Measurements from ENCODE around the gene TMEM151A.
"Not testable (repeated sequence)": the region's sequence is repeated elsewhere in the genome, so short reads cannot be mapped to it uniquely, and the experiment has no call there.

The TMEM151A gene

GRCh38 chr11:66294626-66295620, 3.2 kb downstream of the TMEM151A start:
- Histone ChIP-seq H3K36me3 (ENCODE audit: control insufficient read depth, insufficient read depth, low read length) (no peaks in the 10 kb centered on the region), H3K9ac (ENCODE audit: low read depth, low read length) (no peak overlapping the region), H3K27me3 (ENCODE audit: control insufficient read depth, insufficient read depth, low read length) (peaks cover 24% of the 10 kb centered on the region), H3K4me1 (ENCODE audit: control insufficient read depth, insufficient read depth, low read length) (no peaks in the 10 kb centered on the region), H3K9me3 (ENCODE audit: control insufficient read depth, insufficient read depth, low read length) (no peaks in the 10 kb centered on the region), H3K4me3 (ENCODE audit: low read depth, low read length) (no peak overlapping the region)

- peaks cover 7% of the 10 kb centered on the region for H3K27me3 ChIP-seq (ENCODE audit: control insufficient read depth, insufficient read depth, low read length)
Observed at GRCh38 chr11:66297610-66298009, 5.9 kb downstream of the TMEM151A start.

GRCh38 chr11:66299186-66299585, 7.5 kb downstream of the TMEM151A start:
- Histone ChIP-seq H3K4me3 (ENCODE audit: low read depth, low read length) (no peak overlapping the region), H3K36me3 (ENCODE audit: control insufficient read depth, insufficient read depth, low read length) (no peaks in the 10 kb centered on the region), H3K27me3 (ENCODE audit: control insufficient read depth, insufficient read depth, low read length) (no peaks in the 10 kb centered on the region), H3K9me3 (ENCODE audit: control insufficient read depth, insufficient read depth, low read length) (no peaks in the 10 kb centered on the region), H3K4me1 (ENCODE audit: control insufficient read depth, insufficient read depth, low read length) (no peaks in the 10 kb centered on the region), H3K9ac (ENCODE audit: low read depth, low read length) (no peak overlapping the region)

More at GRCh38 chr11:66297610-66298009, 5.9 kb downstream of the TMEM151A start:
- Histone ChIP-seq H3K9me3 (ENCODE audit: control insufficient read depth, insufficient read depth, low read length) (no peaks in the 10 kb centered on the region), H3K4me1 (ENCODE audit: control insufficient read depth, insufficient read depth, low read length) (no peaks in the 10 kb centered on the region), H3K9ac (ENCODE audit: low read depth, low read length) (no peak overlapping the region), H3K36me3 (ENCODE audit: control insufficient read depth, insufficient read depth, low read length) (no peaks in the 10 kb centered on the region), H3K4me3 (ENCODE audit: low read depth, low read length) (no peak overlapping the region)

DNA sequence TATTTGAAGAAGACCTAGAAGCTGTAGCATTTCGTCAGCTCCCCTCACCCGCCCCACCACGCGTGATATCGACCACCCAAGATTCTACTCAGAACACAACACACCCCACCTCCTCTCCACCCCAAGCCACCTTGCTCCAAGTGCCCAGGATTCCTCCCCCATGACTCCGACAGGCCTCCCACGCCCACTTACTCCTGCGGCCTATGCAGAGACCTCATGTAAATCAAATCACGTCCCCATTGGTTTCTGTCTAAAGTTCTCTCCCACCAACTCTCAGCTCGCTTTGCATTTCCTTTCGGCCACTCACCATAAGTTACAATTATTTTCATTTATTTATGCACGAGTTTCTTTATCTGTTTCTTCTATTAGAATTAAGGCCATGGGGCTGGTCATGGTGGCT, 11.0 kb downstream of the TMEM151A start:
- no peak overlapping the region for H3K4me3 ChIP-seq (ENCODE audit: low read depth, low read length)
- H3K4me1 ChIP-seq (ENCODE audit: control insufficient read depth, insufficient read depth, low read length): no peaks in the 10 kb centered on the region
- no peak overlapping the region for H3K9ac ChIP-seq (ENCODE audit: low read depth, low read length)

DNA sequence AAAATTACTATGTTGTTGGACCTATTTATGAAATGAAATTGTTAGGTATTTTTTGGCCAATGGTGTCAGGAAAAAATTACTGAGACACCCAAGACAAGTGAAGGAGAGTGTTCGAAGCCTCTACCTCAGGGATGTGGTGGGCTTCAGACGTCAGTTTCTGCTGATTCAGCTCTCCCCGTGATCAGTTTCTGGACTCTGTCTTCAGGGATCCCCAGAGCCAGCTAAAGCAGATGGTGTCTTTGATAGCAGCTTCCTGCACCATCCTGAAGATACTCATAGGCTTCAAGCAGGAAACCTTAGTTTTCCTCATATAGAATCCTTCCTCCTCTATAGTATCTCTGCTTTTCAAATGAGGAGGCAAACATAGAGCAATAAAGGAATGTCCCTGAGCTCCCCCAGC, 17.8 kb downstream of the TMEM151A start:
- no peak overlapping the region for H3K4me3 ChIP-seq (ENCODE audit: low read depth, low read length)

More for the DNA sequence above, 11.0 kb downstream of the TMEM151A start:
- H3K9me3 ChIP-seq (ENCODE audit: control insufficient read depth, insufficient read depth, low read length): no peaks in the 10 kb centered on the region
- no peaks in the 10 kb centered on the region for H3K27me3 ChIP-seq (ENCODE audit: control insufficient read depth, insufficient read depth, low read length)
- no peaks in the 10 kb centered on the region for H3K36me3 ChIP-seq (ENCODE audit: control insufficient read depth, insufficient read depth, low read length)

GRCh38 chr11:66310324-66310723, 18.6 kb downstream of the TMEM151A start:
- no peak overlapping the region for H3K4me3 ChIP-seq (ENCODE audit: low read depth, low read length)
- peaks cover 2% of the 10 kb centered on the region for H3K27me3 ChIP-seq (ENCODE audit: control insufficient read depth, insufficient read depth, low read length)
- no peaks in the 10 kb centered on the region for H3K36me3 ChIP-seq (ENCODE audit: control insufficient read depth, insufficient read depth, low read length)
- H3K9me3 ChIP-seq (ENCODE audit: control insufficient read depth, insufficient read depth, low read length): no peaks in the 10 kb centered on the region
- no peak overlapping the region for H3K9ac ChIP-seq (ENCODE audit: low read depth, low read length)
- peaks cover 9% of the 10 kb centered on the region for H3K4me1 ChIP-seq (ENCODE audit: control insufficient read depth, insufficient read depth, low read length)

More for the DNA sequence above, 17.8 kb downstream of the TMEM151A start:
- no peaks in the 10 kb centered on the region for H3K36me3 ChIP-seq (ENCODE audit: control insufficient read depth, insufficient read depth, low read length)
- no peaks in the 10 kb centered on the region for H3K9me3 ChIP-seq (ENCODE audit: control insufficient read depth, insufficient read depth, low read length)
- no peak overlapping the region for H3K9ac ChIP-seq (ENCODE audit: low read depth, low read length)
- H3K27me3 ChIP-seq (ENCODE audit: control insufficient read depth, insufficient read depth, low read length): peaks cover 2% of the 10 kb centered on the region
- H3K4me1 ChIP-seq (ENCODE audit: control insufficient read depth, insufficient read depth, low read length): peaks cover 9% of the 10 kb centered on the region

- not testable (repeated sequence) for H3K27me3 ChIP-seq (ENCODE audit: control insufficient read depth, insufficient read depth, low read length); H3K36me3 ChIP-seq (ENCODE audit: control insufficient read depth, insufficient read depth, low read length); H3K4me1 ChIP-seq (ENCODE audit: control insufficient read depth, insufficient read depth, low read length); H3K9ac ChIP-seq (ENCODE audit: low read depth, low read length); H3K9me3 ChIP-seq (ENCODE audit: control insufficient read depth, insufficient read depth, low read length)
- peak overlapping the region; percentile 84 for H3K4me3 ChIP-seq (ENCODE audit: low read depth, low read length)
Observed at GRCh38 chr11:66310803-66311440, 19.2 kb downstream of the TMEM151A start.

GRCh38 chr11:66311470-66311964, 19.8 kb downstream of the TMEM151A start:
- Histone ChIP-seq H3K4me3 (ENCODE audit: low read depth, low read length) (peak overlapping the region; percentile 84), H3K9ac (ENCODE audit: low read depth, low read length) (peak overlapping the region; percentile 26), H3K4me1 (ENCODE audit: control insufficient read depth, insufficient read depth, low read length) (peaks cover 9% of the 10 kb centered on the region)

DNA sequence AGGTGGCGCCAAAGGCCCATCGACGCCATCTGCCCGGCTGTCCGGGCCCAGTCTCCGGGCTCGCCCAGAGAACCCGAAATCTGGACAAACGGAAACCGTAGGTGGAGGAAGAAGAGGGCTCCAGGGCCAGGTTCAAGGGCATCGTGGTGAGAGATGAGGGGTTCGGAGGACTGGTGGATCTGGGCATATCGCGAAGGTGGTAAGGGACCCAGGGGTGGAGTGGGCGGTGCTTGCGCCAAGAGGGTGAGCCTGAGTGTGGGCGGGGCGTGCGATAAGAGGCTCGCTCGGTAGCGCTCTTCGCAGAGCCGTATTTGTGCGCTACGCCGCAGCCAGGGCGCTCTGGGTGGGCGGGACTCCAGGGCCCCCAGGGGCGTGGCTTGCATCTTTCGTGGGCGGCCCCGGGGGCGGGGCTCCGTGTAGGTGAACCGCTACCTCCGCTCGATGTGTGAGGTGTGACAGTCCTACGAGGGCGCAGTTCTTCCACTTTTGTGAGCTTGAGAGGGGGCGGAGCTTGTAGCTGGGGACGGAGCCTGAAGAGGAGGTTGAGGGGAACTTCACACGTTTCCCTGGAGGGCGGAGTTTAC, 20.4 kb downstream of the TMEM151A start:
- peak overlapping the region; percentile 26 for H3K9ac ChIP-seq (ENCODE audit: low read depth, low read length)

More at GRCh38 chr11:66311470-66311964, 19.8 kb downstream of the TMEM151A start:
- Histone ChIP-seq H3K9me3 (ENCODE audit: control insufficient read depth, insufficient read depth, low read length) (no peaks in the 10 kb centered on the region), H3K27me3 (ENCODE audit: control insufficient read depth, insufficient read depth, low read length) (peaks cover 4% of the 10 kb centered on the region), H3K36me3 (ENCODE audit: control insufficient read depth, insufficient read depth, low read length) (no peaks in the 10 kb centered on the region)

DNA sequence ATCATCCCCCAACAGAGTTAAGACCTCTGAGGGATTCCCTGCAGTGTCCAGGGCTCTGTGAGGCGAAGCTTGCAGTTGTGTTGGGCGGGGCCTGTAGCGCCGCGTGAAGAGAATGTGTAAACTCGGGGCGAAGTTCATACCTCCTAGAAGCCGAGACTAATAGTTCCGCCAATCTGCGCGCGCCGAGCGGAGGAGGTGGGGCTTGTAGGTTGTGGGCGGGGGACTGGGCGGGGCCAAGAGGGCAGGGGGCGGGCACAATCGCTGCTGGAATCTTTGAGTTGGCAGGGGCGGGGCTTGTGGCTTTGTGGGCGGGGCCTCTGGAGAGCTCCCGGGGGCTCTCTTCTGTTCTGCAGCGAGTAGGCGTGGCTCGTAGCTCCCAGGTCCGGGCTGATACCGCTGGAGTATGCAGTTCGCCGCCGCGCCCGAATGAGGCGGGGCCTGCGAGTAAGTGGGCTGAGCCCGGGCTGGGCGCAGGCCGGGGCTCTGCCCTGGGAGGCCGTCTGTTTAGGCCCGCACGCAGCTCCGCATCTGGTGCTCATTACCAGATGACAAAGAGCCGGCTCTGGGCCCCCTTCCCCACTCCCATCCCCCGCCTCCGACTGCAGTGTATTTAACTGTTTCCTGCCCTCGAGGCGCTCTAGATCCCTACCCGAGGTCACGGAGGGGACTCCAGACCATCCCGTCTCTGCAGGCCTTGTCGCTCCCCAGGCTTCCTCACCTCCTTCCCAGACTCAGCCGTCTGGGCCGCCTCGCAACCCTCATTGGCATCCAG, 21.0 kb downstream of the TMEM151A start:
- Histone ChIP-seq H3K9ac (ENCODE audit: low read depth, low read length) (no peak overlapping the region), H3K4me1 (ENCODE audit: control insufficient read depth, insufficient read depth, low read length) (peaks cover 9% of the 10 kb centered on the region), H3K9me3 (ENCODE audit: control insufficient read depth, insufficient read depth, low read length) (no peaks in the 10 kb centered on the region), H3K27me3 (ENCODE audit: control insufficient read depth, insufficient read depth, low read length) (peaks cover 4% of the 10 kb centered on the region), H3K4me3 (ENCODE audit: low read depth, low read length) (peak overlapping the region; percentile 84), H3K36me3 (ENCODE audit: control insufficient read depth, insufficient read depth, low read length) (no peaks in the 10 kb centered on the region)

More for the DNA sequence above, 20.4 kb downstream of the TMEM151A start:
- H3K4me1 ChIP-seq (ENCODE audit: control insufficient read depth, insufficient read depth, low read length): peaks cover 9% of the 10 kb centered on the region
- no peaks in the 10 kb centered on the region for H3K9me3 ChIP-seq (ENCODE audit: control insufficient read depth, insufficient read depth, low read length)
- H3K4me3 ChIP-seq (ENCODE audit: low read depth, low read length): peak overlapping the region; percentile 84
- H3K27me3 ChIP-seq (ENCODE audit: control insufficient read depth, insufficient read depth, low read length): peaks cover 4% of the 10 kb centered on the region
- H3K36me3 ChIP-seq (ENCODE audit: control insufficient read depth, insufficient read depth, low read length): no peaks in the 10 kb centered on the region
